CD4-positive, alpha-beta T cell (primary cell): ENCODE measurements around the gene AUTS2. TPM values are rescaled to one million over a fixed set of nuclear protein-coding genes. Genes with fewer than 3 reads are reported as not detected.

Experiments used
- ATAC-seq: fragments of 200-7000 bp; cut with Tn5 transposase; one replicate; pipeline ENCODE4 v1.10.0; 2022; ENCODE audit warnings: mild to moderate bottlenecking; ENCODE audit not compliant: poor library complexity
- CTCF ChIA-PET: fragments of 350-600 bp; sonication (Branson Sonifier 250); formaldehyde crosslinking; loops from one replicate; lab custom pipeline; 2021; ENCODE audit warnings: antibody characterized with exemption, inconsistent platforms; lab: Charles Lee
- POLR2A ChIA-PET: fragments of 350-600 bp; sonication (Branson Sonifier 250); formaldehyde crosslinking; loops from one replicate; lab custom pipeline; 2021; ENCODE audit warnings: antibody characterized with exemption, inconsistent platforms; lab: Charles Lee
- DNase-seq, 14 experiments: peaks; one replicate each; pipeline ENCODE4 v3.0.0-alpha.2; 2013 to 2020; ENCODE audit warnings: mixed read lengths in 2 of 14
- H3K27ac ChIP-seq, 2 donors: one replicate each; pipeline versions ENCODE4 v1.5.1 to v1.7.0; 2013; ENCODE audit warnings: low read length in 2 of 2, low read depth in 1 of 2, mild to moderate bottlenecking in 1 of 2
- H3K27me3 ChIP-seq, 2 experiments: 1 replicate in 1 of 2; 2 replicates in 1 of 2; pipeline versions ENCODE4 v1.6.1 to v1.7.0; 2013; ENCODE audit warnings: low read length in 2 of 2, control low read depth in 1 of 2, mild to moderate bottlenecking in 1 of 2, moderate library complexity in 1 of 2; ENCODE audit not compliant: insufficient read depth in 2 of 2, control insufficient read depth in 1 of 2
- H3K36me3 ChIP-seq: one replicate; pipeline ENCODE4 v1.6.1; 2013; ENCODE audit warnings: low read length, control low read depth; ENCODE audit not compliant: insufficient read depth
- H3K4me1 ChIP-seq: one replicate; pipeline ENCODE4 v1.6.1; 2013; ENCODE audit warnings: low read length, control low read depth; ENCODE audit not compliant: insufficient read depth
- H3K4me3 ChIP-seq: one replicate; pipeline ENCODE4 v1.5.1; 2013; ENCODE audit warnings: mild to moderate bottlenecking, low read length, moderate library complexity
- H3K9me3 ChIP-seq, 2 experiments: 1 replicate in 1 of 2; 2 replicates in 1 of 2; pipeline versions ENCODE4 v1.6.1 to v1.7.0; 2013; ENCODE audit warnings: low read length in 2 of 2, mild to moderate bottlenecking in 2 of 2, control low read depth in 1 of 2, moderate library complexity in 1 of 2; ENCODE audit not compliant: control insufficient read depth in 1 of 2, insufficient read depth in 1 of 2
- H3K27ac Mint-ChIP-seq: one replicate; pipeline ENCODE4 v1.8.0; 2020; ENCODE audit warnings: mixed read lengths
- H3K27me3 Mint-ChIP-seq: one replicate; pipeline ENCODE4 v1.8.0; 2021; ENCODE audit warnings: mixed read lengths
- H3K36me3 Mint-ChIP-seq: one replicate; pipeline ENCODE4 v1.8.0; 2021; ENCODE audit warnings: low read depth, mixed read lengths
- H3K4me1 Mint-ChIP-seq: one replicate; pipeline ENCODE4 v1.8.0; 2021; ENCODE audit warnings: low read depth, mixed read lengths
- H3K4me3 Mint-ChIP-seq: one replicate; pipeline ENCODE4 v1.8.0; 2020; ENCODE audit warnings: mild to moderate bottlenecking, mixed read lengths
- H3K9me3 Mint-ChIP-seq: one replicate; pipeline ENCODE4 v1.8.0; 2020; ENCODE audit warnings: mixed read lengths
- CTCF ChIP-seq: fragments of 200-600 bp; IDR thresholded peaks from one replicate; pipeline ENCODE4 v1.8.0; 2022; ENCODE audit warnings: antibody characterized with exemption, mild to moderate bottlenecking
- intact Hi-C, 2 experiments: fragments of 100-400 bp; cut with DNase I in 1 of 2; cut with micrococcal nuclease in 1 of 2; formaldehyde crosslinking; loops; one replicate each; pipeline versions ENCODE4 v1.15.1 to v1.9.0; 2023 to 2025; cut with DNase I, micrococcal nuclease
- total RNA-seq, 174 experiments: library from RNA in 2 of 174; stranded (reverse) in 2 of 174; gene quantifications; one replicate each; pipeline ENCODE4 v1.2.3 and lab custom pipeline; 2021 to 2026

Gene AUTS2
- total RNA-seq, 2 experiments from 2014 or later, result 43.6 to 47.6 TPM

- POLR2A ChIA-PET, result no interaction called here
- DNase-seq, result no peak
- intact Hi-C loops, result no loop called here
Measured at GRCh38 chr7:69683002-69683401, 84.7 kb downstream of the AUTS2 start.

GRCh38 chr7:69684369-69685292, 86.4 kb downstream of the AUTS2 start:
- DNase-seq, result no peak
- no peaks in the 10 kb centered on the region for H3K36me3 ChIP-seq
- no peak for ATAC-seq
- H3K27me3 ChIP-seq, result no peaks in the 10 kb centered on the region
- intact Hi-C loops, result no loop called here
- H3K4me1 ChIP-seq, result no peaks in the 10 kb centered on the region
- Mint-ChIP-seq H3K27ac (no peak overlapping the region), H3K4me1 (no peaks in the 10 kb centered on the region), H3K4me3 (no peak overlapping the region), H3K27me3 (no peaks in the 10 kb centered on the region), H3K9me3 (no peaks in the 10 kb centered on the region), H3K36me3 (no peaks in the 10 kb centered on the region)
- no peak for TF ChIP-seq CTCF
- no peak overlapping the region for H3K27ac ChIP-seq
- ChIA-PET CTCF (no interaction called here), POLR2A (no interaction called here)
- H3K9me3 ChIP-seq, result no peaks in the 10 kb centered on the region
- H3K4me3 ChIP-seq, result no peak overlapping the region

More at GRCh38 chr7:69683002-69683401, 84.7 kb downstream of the AUTS2 start:
- no peak overlapping the region for H3K4me3 Mint-ChIP-seq
- CTCF ChIA-PET, result no interaction called here
- no peak for ATAC-seq
- no peaks in the 10 kb centered on the region for H3K27me3 Mint-ChIP-seq
- Histone ChIP-seq H3K27ac (no peak overlapping the region), H3K4me3 (no peak overlapping the region), H3K36me3 (no peaks in the 10 kb centered on the region), H3K27me3 (no peaks in the 10 kb centered on the region), H3K9me3 (no peaks in the 10 kb centered on the region), H3K4me1 (no peaks in the 10 kb centered on the region)
- TF ChIP-seq CTCF, result no peak
- no peaks in the 10 kb centered on the region for H3K36me3 Mint-ChIP-seq
- H3K27ac Mint-ChIP-seq, result no peak overlapping the region
- H3K9me3 Mint-ChIP-seq, result no peaks in the 10 kb centered on the region
- no peaks in the 10 kb centered on the region for H3K4me1 Mint-ChIP-seq

- TF ChIP-seq CTCF, result no peak
- Histone ChIP-seq H3K4me3 (no peak overlapping the region), H3K27ac (no peak overlapping the region), H3K9me3 (no peaks in the 10 kb centered on the region), H3K27me3 (no peaks in the 10 kb centered on the region), H3K36me3 (no peaks in the 10 kb centered on the region), H3K4me1 (no peaks in the 10 kb centered on the region)
- Mint-ChIP-seq H3K27ac (no peak overlapping the region), H3K27me3 (no peaks in the 10 kb centered on the region), H3K9me3 (no peaks in the 10 kb centered on the region), H3K4me1 (no peaks in the 10 kb centered on the region), H3K36me3 (no peaks in the 10 kb centered on the region), H3K4me3 (no peak overlapping the region)
- ATAC-seq, result no peak
- POLR2A ChIA-PET, result no interaction called here
- no peak for DNase-seq
- CTCF ChIA-PET, result no interaction called here
- intact Hi-C loops, result no loop called here
Measured at GRCh38 chr7:69685293-69685631, 87.0 kb downstream of the AUTS2 start.
